ENCODE data around the gene ARMC9.
"Not testable (repeated sequence)": the region's sequence is repeated elsewhere in the genome, so short reads cannot be mapped to it uniquely, and the experiment has no call there.

The ARMC9 gene

DNA sequence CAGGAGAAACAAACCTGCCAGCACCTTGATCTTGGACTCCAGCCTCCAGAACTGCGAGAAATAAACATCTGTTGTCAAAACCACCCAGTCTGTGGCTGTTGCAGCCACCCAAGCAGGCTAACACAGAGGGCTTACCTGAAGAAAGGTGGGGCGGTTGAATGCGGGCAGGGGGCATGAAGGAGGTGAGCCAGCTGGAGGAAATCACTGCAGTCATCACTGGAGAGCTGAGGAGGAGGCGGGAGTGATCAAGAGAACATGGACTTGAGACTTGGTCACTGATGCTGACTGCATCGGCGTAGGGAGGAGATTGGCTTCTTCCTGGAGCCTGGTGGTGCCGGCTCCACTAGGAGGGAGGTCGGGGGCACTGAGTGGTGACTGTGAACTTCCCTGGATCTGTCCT, 14.6 kb upstream of the ARMC9 start:
- DNase-seq (ENCODE audit: low read depth) = no peak

- DNase-seq (ENCODE audit: low read depth) = no peak
These were observed 14.1 kb upstream of the ARMC9 start for GRCh38 chr2:231184319-231184718.

DNA sequence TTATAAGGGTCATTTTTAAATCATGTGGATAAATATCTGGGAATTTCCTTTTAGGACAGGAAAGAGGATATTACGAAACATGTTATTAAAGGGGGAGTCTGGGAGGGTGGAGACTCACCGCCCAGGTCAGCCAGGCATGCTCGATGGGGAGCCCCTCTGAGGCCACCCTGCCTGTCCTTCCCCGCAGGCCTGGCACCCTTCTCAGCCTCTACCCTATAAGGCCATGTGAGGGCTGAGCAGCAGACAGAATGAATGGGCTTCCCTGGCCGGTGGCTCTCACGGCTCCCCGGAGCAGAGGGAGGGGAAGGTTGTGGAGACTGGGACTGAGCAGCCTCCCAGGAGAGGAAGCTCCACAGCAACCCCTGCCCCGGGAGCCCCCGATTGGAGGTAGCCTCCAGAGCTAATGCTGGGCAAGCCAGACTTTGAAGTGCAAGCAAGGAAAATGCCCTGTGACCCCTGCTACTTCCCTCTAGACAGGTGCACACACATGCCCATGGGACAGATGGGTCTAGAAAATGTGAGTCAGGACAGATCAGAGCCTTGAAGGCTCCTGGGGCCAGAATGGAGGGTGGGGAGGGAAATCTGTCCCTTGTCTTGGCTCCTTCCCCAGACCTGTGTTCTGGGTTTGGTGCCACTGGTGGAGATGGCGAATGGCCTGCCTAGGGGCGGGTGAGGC, 13.2 kb upstream of the ARMC9 start:
- no peak for DNase-seq (ENCODE audit: low read depth)

DNA sequence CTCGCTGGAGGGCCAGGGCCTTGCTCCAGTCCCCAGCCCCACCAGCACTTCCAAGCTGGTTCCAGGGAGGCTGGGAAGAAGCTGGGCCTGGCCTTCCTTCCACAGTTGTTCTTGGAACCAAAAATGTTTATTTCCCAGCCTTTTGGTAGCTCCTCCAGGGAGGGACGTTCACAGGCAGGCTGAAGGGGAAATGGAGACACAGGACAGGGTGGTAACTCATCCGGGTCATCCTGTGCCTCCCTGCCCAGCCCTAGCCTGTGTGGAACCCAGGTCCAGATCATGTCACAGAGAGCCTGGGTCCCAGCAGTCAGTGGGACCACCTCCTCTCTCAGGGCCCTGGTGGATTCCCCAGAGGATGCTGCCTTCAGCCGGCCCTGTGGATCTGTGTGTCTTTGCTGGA, 12.5 kb upstream of the ARMC9 start:
- no peak for DNase-seq (ENCODE audit: low read depth)

DNA sequence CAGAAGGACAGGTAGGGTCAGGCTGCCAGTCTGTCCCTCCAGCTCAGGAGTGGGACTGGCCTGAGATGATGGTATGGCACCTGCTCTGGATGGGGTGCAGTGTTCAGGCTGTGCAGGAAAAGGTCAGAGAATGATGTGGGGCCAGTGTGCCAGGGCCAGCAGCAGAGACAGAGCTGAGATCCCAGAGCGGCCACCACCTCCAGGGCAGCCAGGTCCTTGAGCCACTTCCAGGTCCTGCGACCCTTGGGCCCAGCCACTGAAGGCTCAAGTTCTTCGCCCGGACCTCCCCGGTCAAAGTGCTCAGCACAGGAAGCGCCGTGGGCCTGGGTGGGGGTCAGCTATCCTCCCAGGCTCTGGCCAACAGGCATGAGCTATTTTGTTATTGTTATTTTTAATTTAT, 12.1 kb upstream of the ARMC9 start:
- no peak for DNase-seq (ENCODE audit: low read depth)

GRCh38 chr2:231187736-231188505, 10.5 kb upstream of the ARMC9 start:
- DNase-seq (ENCODE audit: low read depth) = no peak

- DNase-seq (ENCODE audit: low read depth) = no peak
These were observed 9.8 kb upstream of the ARMC9 start for GRCh38 chr2:231188506-231189170.

DNA sequence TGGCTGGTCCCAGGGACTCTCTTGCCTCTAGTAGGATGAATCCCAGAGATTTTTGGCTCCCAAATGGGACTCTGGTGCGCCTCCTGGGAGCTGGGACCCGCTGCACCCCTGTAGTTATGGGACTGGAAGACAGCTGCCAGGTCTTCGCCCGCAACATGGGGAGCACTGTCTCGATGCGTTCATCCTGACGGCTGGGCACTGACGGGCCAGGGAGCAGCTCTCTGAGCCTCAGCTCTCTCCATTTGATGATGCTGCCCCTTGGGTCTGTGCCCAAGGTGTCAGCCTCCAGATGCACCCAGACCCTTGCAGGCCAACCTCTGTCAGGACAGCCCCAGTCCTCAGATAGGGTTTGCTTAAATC, 9.3 kb upstream of the ARMC9 start:
- no peak for DNase-seq (ENCODE audit: low read depth)

- no peak for DNase-seq (ENCODE audit: low read depth)
These were observed 8.6 kb upstream of the ARMC9 start for GRCh38 chr2:231189571-231190495.

GRCh38 chr2:231190531-231191197, 7.8 kb upstream of the ARMC9 start:
- DNase-seq (ENCODE audit: low read depth) = no peak

- DNase-seq (ENCODE audit: low read depth) = no peak
These were observed 6.2 kb upstream of the ARMC9 start for GRCh38 chr2:231191896-231192872.

GRCh38 chr2:231193216-231193615, 5.2 kb upstream of the ARMC9 start:
- no peak for DNase-seq (ENCODE audit: low read depth)

GRCh38 chr2:231196592-231196991, 1.8 kb upstream of the ARMC9 start:
- DNase-seq (ENCODE audit: low read depth) = no peak

DNA sequence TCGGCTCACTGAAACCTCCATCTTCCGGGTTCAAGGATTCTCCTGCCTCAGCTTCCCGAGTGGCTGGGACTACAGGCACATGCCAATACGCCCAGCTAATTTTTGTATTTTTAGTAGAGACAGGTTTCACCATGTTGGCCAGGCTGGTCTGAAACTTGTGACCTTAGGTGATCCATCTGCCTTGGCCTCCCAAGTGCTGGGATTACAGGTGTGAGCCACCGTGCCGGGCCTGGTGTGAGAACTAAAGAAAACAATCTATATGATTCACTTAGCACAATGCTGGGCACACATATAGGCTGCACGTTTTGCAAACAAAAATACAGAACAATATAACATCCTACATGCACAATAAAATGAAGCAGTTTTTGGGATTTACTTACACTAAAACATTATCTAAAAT, 1.2 kb upstream of the ARMC9 start:
- DNase-seq (ENCODE audit: low read depth) = not testable (repeated sequence)

- DNase-seq (ENCODE audit: low read depth) = no peak
These were observed 633 bp upstream of the ARMC9 start for GRCh38 chr2:231197706-231198290.

GRCh38 chr2:231199219-231199618, 788 bp downstream of the ARMC9 start:
- DNase-seq (ENCODE audit: low read depth) = no peak

DNA sequence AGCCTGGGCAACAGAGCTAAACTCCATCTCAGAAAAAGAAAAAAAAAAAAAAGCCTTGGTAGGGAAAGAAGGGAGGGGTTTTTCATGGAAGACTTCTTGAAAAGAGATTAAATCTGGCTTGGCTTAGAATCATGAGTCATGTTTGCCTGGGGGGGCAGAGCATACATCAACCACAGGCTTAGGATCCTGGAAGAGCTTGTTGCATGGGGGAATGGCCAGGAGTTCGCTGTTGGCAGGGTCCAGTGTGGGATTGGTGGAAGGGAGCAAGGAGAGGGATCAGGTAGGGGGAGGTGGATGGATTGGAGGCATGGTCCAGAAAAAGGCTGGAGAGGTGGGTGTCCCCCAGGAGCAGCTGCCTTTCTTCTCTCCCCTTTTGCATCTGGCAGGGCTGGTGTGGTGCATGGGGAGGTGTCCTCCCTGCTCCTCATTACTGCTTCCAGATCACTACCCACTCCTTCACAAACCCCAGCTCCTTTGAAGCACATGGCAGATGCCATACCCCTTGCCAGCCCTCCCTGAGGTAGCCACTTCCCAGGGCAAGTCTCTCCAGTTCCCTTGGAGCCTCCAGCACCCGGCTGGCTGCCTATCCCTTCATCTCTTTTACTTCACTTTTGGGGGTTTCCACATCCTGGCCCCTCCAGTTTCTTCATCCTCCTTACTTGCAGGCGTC, 2.5 kb downstream of the ARMC9 start:
- DNase-seq (ENCODE audit: low read depth) = no peak

DNA sequence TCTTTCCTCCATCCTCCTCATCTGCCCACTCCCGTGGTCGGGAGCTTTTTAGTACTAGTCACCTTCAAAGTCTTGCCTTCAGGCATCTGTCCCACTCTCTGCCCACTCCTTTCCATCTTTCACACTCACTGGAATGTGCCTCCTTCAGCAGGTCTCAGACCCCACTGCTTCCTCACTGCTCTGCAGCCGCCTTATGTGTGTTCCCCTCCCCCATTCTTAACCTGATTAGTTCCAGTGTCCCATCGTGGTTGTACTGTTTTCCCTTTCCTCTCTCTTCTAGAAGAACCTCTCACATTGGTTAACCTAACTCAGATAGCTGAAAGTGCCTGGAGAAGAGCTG, 3.0 kb downstream of the ARMC9 start:
- no peak for DNase-seq (ENCODE audit: low read depth)

- no peak for DNase-seq (ENCODE audit: low read depth)
These were observed 4.7 kb downstream of the ARMC9 start for GRCh38 chr2:231203087-231203486.

- DNase-seq (ENCODE audit: low read depth) = no peak
These were observed 5.7 kb downstream of the ARMC9 start for GRCh38 chr2:231204146-231204545.

Measured in CMK (cell line).